ENCODE results near the gene CADM2. TPM values are rescaled to one million over a fixed set of nuclear protein-coding genes. Genes with fewer than 3 reads are reported as not detected.

CADM2 gene
- total RNA-seq, 1 experiment from 2014 or later = 0.64 TPM

DNA sequence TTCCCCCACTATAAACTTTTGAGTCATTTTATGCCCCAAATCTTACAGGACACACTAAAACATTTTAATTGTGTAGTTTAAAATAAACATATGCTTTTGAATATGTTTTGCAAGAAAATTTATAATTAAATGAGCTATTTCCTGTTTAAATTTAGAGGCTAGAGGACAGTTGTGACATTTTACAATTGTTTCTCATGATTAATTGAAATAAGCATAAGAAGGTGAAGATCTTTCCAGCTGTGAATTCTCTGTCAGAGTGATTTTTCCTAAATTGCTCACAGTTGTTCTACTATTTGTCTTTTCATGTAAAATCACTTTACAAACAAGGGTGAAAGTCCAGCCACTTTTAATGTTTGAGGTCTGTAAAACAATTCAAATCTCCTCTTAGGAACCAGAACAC lies 892.3 kb downstream of the CADM2 start:
- intact Hi-C loops (cut with micrococcal nuclease; ENCODE audit: unreplicated experiment) (no loop called here), in situ Hi-C loops (cut with HindIII; ENCODE audit: low pct_unique_long_range_greater_than_20kb, low sequenced_read_pairs) (no loop called here)
- H3K27ac ChIP-seq (ENCODE audit: low read length) = no peak overlapping the region
- no peak for DNase-seq (ENCODE audit: low read depth, low spot score)
- no peaks in the 10 kb centered on the region for H3K27me3 ChIP-seq (ENCODE audit: control insufficient read depth, insufficient read depth, low read length)
- ChIA-PET CTCF (no interaction called here), POLR2A (no interaction called here)
- H3K4me1 ChIP-seq (ENCODE audit: control insufficient read depth, insufficient read depth, low read length) = no peaks in the 10 kb centered on the region
- H3K4me3 ChIP-seq (ENCODE audit: low read depth in 2 of 2, low read length in 2 of 2) = no peak overlapping the region
- no peak for ATAC-seq
- BruUV-seq (replicated peaks) = no TSS peak
- no peak for TF ChIP-seq SIN3A (IDR thresholded peaks at IDR 0.05; ENCODE audit: borderline replicate concordance, insufficient read depth, low read depth, low read length)
- no peak for TF ChIP-seq TCF7L2 (IDR thresholded peaks at IDR 0.05; ENCODE audit: low read depth, low read length)
- no peak for TF ChIP-seq POLR2AphosphoS5 (IDR thresholded peaks at IDR 0.05; ENCODE audit: low read depth, low read length)
- no peak for TF ChIP-seq REST (IDR thresholded peaks at IDR 0.05; ENCODE audit: insufficient read depth in 1 of 2, low read depth in 2 of 2, low read length in 1 of 2)
- TF ChIP-seq, protein P1, sequence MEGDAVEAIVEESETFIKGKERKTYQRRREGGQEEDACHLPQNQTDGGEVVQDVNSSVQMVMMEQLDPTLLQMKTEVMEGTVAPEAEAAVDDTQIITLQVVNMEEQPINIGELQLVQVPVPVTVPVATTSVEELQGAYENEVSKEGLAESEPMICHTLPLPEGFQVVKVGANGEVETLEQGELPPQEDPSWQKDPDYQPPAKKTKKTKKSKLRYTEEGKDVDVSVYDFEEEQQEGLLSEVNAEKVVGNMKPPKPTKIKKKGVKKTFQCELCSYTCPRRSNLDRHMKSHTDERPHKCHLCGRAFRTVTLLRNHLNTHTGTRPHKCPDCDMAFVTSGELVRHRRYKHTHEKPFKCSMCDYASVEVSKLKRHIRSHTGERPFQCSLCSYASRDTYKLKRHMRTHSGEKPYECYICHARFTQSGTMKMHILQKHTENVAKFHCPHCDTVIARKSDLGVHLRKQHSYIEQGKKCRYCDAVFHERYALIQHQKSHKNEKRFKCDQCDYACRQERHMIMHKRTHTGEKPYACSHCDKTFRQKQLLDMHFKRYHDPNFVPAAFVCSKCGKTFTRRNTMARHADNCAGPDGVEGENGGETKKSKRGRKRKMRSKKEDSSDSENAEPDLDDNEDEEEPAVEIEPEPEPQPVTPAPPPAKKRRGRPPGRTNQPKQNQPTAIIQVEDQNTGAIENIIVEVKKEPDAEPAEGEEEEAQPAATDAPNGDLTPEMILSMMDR (IDR thresholded peaks at IDR 0.05) = no peak
- no peaks in the 10 kb centered on the region for H3K36me3 ChIP-seq (ENCODE audit: control insufficient read depth, insufficient read depth, low read length)
- H3K9me3 ChIP-seq (ENCODE audit: control insufficient read depth, insufficient read depth, low read depth, low read length) = no peaks in the 10 kb centered on the region

GRCh38 chr3:85853805-85854204 lies 895.0 kb downstream of the CADM2 start:
- DNase-seq (ENCODE audit: low read depth, low spot score) = no peak
- no peaks in the 10 kb centered on the region for H3K36me3 ChIP-seq (ENCODE audit: control insufficient read depth, insufficient read depth, low read length)
- intact Hi-C loops (cut with micrococcal nuclease; ENCODE audit: unreplicated experiment) (no loop called here), in situ Hi-C loops (cut with HindIII; ENCODE audit: low pct_unique_long_range_greater_than_20kb, low sequenced_read_pairs) (no loop called here)
- ChIA-PET CTCF (no interaction called here), POLR2A (no interaction called here)
- H3K27ac ChIP-seq (ENCODE audit: low read length) = no peak overlapping the region
- no TSS peak for BruUV-seq (replicated peaks)
- no peaks in the 10 kb centered on the region for H3K9me3 ChIP-seq (ENCODE audit: control insufficient read depth, insufficient read depth, low read depth, low read length)
- TF ChIP-seq, protein P1 (IDR thresholded peaks at IDR 0.05) = no peak
- TF ChIP-seq POLR2AphosphoS5 (IDR thresholded peaks at IDR 0.05; ENCODE audit: low read depth, low read length) = no peak
- no peak for TF ChIP-seq SIN3A (IDR thresholded peaks at IDR 0.05; ENCODE audit: borderline replicate concordance, insufficient read depth, low read depth, low read length)
- no peak for TF ChIP-seq REST (IDR thresholded peaks at IDR 0.05; ENCODE audit: insufficient read depth in 1 of 2, low read depth in 2 of 2, low read length in 1 of 2)
- TF ChIP-seq TCF7L2 (IDR thresholded peaks at IDR 0.05; ENCODE audit: low read depth, low read length) = no peak
- no peak overlapping the region for H3K4me3 ChIP-seq (ENCODE audit: low read depth in 2 of 2, low read length in 2 of 2)
- ATAC-seq = no peak
- H3K4me1 ChIP-seq (ENCODE audit: control insufficient read depth, insufficient read depth, low read length) = no peaks in the 10 kb centered on the region
- no peaks in the 10 kb centered on the region for H3K27me3 ChIP-seq (ENCODE audit: control insufficient read depth, insufficient read depth, low read length)
